Fibroblast of pulmonary artery (primary cell): ENCODE measurements around the gene SIGLEC1.

Experiments
- DNase-seq: peaks from one replicate; pipeline ENCODE4 v3.0.0-alpha.2; 2010; ENCODE audit warnings: low read depth
- H3K4me3 ChIP-seq: replicated peaks from 2 replicates; pipeline ENCODE4 v1.5.1; 2011; ENCODE audit warnings: low read depth, mild to moderate bottlenecking, control low read depth, low read length, moderate library complexity
- CTCF ChIP-seq: IDR thresholded peaks from 2 replicates; pipeline ENCODE4 v1.5.1; 2011; ENCODE audit warnings: mild to moderate bottlenecking, control low read depth, low read length, inconsistent platforms; ENCODE audit errors: missing control alignments

The SIGLEC1 gene

GRCh38 chr20:3739926-3740451 is 27.6 kb upstream of the SIGLEC1 start:
- no peak for TF ChIP-seq CTCF
- no peak for DNase-seq
- no peak overlapping the region for H3K4me3 ChIP-seq

GRCh38 chr20:3739054-3739925 is 26.9 kb upstream of the SIGLEC1 start:
- TF ChIP-seq CTCF: no peak
- peak; percentile 27 for DNase-seq
- H3K4me3 ChIP-seq: no peak overlapping the region

- no peak overlapping the region for H3K4me3 ChIP-seq
- TF ChIP-seq CTCF: no peak
- DNase-seq: no peak
Measured at GRCh38 chr20:3738111-3739053, 26.0 kb upstream of the SIGLEC1 start.

GRCh38 chr20:3735768-3736167 is 23.4 kb upstream of the SIGLEC1 start:
- no peak for DNase-seq

GRCh38 chr20:3734111-3734843 is 21.9 kb upstream of the SIGLEC1 start:
- TF ChIP-seq CTCF: no peak
- no peak for DNase-seq
- H3K4me3 ChIP-seq: no peak overlapping the region

More at GRCh38 chr20:3735768-3736167, 23.4 kb upstream of the SIGLEC1 start:
- no peak overlapping the region for H3K4me3 ChIP-seq
- TF ChIP-seq CTCF: no peak
